Coronary artery (tissue), 2 donors: Measurements from ENCODE around the gene MXRA7.
A peak's percentile ranks its signal among the peaks of the same experiment; 100 is the strongest.

Source experiments
- DNase-seq: peaks from one replicate; pipeline ENCODE4 v3.0.0-alpha.2; 2017; ENCODE audit warnings: low spot score
- H3K27ac ChIP-seq, 2 donors: fragments of 200-600 bp; sonication (generic); one replicate each; pipeline ENCODE4 v1.5.1; 2016 to 2019
- H3K4me3 ChIP-seq: fragments of 200-600 bp; sonication (generic); 2 replicates; pipeline ENCODE4 v1.5.1; 2016; ENCODE audit warnings: mild to moderate bottlenecking, moderate library complexity
- TF ChIP-seq, protein P1 (sequence below): fragments of 200-600 bp; sonication (generic); IDR thresholded peaks from one replicate; pipeline ENCODE4 v1.5.1; 2019; ENCODE audit warnings: antibody characterized with exemption

The MXRA7 gene

DNA sequence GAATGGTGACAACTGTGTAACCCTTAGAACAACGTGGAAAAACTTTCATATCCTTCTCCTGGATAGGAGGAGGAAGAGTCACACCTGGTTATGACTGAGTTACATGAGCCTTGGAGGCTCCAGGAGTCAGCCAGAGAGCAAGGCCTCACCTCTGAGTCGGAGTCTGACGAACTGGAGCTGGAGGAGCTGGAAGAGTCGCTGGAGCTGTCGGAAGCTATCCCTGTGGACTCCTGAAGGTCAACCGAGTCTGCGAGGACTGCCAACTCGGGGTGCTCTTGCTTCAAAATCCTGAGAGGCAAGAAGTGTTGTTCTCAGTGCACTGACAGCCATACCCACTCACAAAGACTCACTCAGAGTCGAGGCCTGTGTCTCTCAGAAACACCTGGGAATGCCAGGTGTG lies 9.4 kb upstream of the MXRA7 start:
- TF ChIP-seq, protein P1, sequence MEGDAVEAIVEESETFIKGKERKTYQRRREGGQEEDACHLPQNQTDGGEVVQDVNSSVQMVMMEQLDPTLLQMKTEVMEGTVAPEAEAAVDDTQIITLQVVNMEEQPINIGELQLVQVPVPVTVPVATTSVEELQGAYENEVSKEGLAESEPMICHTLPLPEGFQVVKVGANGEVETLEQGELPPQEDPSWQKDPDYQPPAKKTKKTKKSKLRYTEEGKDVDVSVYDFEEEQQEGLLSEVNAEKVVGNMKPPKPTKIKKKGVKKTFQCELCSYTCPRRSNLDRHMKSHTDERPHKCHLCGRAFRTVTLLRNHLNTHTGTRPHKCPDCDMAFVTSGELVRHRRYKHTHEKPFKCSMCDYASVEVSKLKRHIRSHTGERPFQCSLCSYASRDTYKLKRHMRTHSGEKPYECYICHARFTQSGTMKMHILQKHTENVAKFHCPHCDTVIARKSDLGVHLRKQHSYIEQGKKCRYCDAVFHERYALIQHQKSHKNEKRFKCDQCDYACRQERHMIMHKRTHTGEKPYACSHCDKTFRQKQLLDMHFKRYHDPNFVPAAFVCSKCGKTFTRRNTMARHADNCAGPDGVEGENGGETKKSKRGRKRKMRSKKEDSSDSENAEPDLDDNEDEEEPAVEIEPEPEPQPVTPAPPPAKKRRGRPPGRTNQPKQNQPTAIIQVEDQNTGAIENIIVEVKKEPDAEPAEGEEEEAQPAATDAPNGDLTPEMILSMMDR = no peak
- DNase-seq = no peak
- H3K27ac ChIP-seq = no peak overlapping the region
- H3K4me3 ChIP-seq = no peak overlapping the region

DNA sequence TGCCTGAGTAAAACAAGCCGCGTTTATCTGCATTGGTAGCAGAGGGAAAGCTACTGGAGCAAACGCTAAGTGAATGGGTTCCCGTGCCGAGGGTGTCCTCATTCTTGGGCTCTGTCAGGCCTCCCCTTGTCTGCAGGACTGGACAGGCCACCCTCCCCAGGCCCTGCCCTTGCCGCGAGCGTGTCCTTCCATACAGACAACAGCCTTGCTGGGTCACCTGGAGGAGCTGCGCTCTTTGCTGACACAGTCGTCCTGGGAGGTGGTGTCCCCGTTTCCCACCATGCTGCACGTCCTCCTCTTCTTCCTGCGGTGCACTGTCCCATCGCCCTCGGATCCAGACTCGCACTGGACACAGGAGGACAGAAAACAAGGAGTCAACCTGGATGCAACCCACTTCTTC lies 7.8 kb upstream of the MXRA7 start:
- no peak overlapping the region for H3K4me3 ChIP-seq
- DNase-seq = no peak
- TF ChIP-seq, protein P1 = no peak
- H3K27ac ChIP-seq = no peak overlapping the region

DNA sequence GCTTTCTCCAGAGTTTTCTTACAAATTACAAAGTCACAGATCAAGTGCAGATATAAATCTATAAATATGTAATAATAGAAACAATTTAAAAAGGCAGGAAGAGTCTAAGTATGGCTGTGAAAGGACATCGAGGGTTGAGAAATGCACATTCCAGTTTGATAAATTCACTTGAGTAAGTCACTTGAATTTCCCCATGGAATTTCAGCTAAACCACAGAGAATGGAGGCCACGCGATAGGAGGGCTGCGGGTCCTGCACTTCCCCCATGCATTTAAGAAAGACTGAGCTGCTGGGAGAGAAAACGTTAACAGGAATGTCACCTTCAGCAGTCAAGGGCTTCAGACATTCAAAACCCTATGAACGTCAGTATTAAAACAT lies 6.1 kb upstream of the MXRA7 start:
- TF ChIP-seq, protein P1 = no peak
- DNase-seq = no peak
- peak overlapping the region; percentile 39 for H3K4me3 ChIP-seq
- H3K27ac ChIP-seq = peak overlapping the region; percentile 47 to 82

DNA sequence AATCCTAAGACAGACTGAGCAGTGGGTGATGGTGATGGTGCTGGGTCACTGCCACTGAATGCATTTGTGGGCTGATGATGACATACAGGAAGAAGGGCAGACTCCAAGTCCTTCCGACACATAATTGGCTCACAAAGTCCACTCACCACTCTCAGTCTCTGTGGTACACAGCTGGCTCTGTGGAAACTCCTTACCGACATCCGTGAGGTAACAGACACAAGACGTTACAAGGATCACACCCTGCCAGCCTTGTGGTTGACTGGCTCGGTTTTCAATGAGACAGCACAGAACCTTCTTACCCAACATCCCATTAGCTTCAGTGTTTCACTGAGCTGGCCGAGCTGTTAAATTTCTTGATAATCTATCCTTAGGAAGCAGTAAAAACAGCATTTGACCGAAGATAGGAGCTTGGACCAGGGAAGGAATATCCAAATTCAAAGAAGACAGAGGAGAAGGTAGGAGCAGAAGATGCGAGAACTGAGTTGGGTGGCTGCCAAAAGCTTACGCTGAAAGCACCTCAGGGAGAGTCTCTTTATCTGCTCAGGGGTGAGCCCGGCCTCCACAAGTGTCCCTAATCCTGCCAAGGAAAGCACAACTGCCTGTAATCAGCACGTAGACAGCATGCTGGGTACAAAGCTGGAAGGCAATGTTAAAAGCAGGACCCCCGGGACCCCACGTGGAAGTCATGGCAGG lies 5.5 kb upstream of the MXRA7 start:
- Histone ChIP-seq H3K4me3 (peak overlapping the region; percentile 39), H3K27ac (peak overlapping the region; percentile 47 to 82)
- DNase-seq = no peak
- TF ChIP-seq, protein P1 = no peak

DNA sequence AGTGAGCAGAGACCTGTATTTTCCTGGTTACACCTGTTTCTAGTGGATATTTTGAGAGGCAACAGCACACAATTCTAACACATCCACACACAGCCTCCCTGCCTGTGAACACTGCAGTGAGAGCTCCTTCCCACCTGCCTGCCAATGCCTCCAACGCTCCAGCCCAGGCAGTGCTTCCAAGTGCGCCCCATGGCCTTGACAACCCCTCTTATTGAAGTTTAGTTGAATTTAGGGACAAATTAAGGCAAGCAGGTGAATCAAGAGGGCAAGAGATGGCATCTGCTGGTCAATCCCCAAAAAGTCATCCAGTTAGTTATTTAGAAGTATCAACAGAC lies 4.7 kb upstream of the MXRA7 start:
- DNase-seq = no peak
- Histone ChIP-seq H3K4me3 (no peak overlapping the region), H3K27ac (peak overlapping the region in 1 of 2 donors; percentile 82)
- TF ChIP-seq, protein P1 = no peak

DNA sequence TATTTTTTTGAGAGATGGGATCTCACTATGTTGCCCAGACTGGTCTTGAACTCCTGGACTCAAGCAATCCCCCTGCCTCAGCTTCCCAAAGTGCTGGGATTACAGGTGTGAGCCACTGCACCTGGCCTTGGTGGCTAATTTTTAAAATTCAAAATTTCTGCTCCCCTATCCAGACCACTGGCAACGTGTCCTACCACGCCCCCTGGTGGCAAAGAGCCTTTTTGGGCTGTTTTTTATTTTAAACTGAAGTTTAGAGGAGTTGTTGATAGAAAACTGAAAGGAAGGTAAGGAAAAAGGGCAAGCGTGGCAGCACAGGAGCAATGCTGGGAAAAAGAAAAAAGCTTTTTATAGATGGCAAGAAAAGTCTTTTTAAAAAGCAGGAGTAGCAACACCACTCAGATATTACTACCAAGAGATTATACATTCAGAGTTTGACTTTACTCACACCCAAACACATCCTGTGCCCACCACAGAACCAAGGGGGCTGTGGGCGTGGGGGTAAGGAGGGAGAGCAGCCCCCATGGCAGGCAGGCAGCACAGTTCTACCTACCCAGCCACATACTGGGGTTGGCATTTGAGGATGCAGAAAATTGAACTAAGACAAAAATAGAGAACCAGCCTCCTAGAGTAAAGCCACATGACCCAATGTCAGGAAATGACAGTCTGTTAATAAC lies 4.2 kb upstream of the MXRA7 start:
- TF ChIP-seq, protein P1 = peak; percentile 77

DNA sequence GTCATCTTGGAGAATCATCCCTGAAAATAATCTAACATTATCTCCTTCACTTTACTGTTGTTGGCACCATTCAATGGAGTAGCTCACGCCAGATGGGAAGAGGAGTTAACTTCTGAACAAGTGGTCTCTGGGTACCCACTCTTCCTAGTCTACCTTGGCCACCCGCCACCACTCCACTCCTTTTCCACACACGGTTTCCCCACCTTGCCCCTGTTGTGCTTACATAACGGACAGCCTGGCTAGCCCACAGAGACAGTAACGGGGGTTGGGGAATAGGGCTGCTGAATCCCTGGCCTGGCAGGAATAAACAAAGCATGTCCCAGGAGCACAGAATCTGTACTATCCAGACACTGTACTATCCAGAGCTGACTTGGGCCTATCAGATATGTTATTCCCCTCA lies 3.6 kb upstream of the MXRA7 start:
- no peak for DNase-seq
- H3K27ac ChIP-seq = peak overlapping the region in 1 of 2 donors; percentile 65
- TF ChIP-seq, protein P1 = no peak
- H3K4me3 ChIP-seq = no peak overlapping the region

More for the DNA sequence above, 4.2 kb upstream of the MXRA7 start:
- DNase-seq = no peak
- Histone ChIP-seq H3K27ac (peak overlapping the region in 1 of 2 donors; percentile 82), H3K4me3 (no peak overlapping the region)
